Stomach (tissue), 9 donors: Measurements from ENCODE around the gene TBC1D1. TPM values are rescaled to one million over a fixed set of nuclear protein-coding genes. Genes with fewer than 3 reads are reported as not detected.

Source experiments
- DNase-seq, 2 donors: peaks; one replicate each; pipeline versions ENCODE4 v3.0.0 to v3.0.0-alpha.2; 2013 to 2019
- H3K27ac ChIP-seq, 5 donors: fragments of 200-600 bp in 4 of 5; sonication (generic) in 4 of 5; one replicate each; pipeline ENCODE4 v1.5.1; 2013 to 2019; ENCODE audit warnings: mild to moderate bottlenecking in 1 of 5, moderate library complexity in 1 of 5
- H3K27me3 ChIP-seq, 3 donors: fragments of 200-600 bp; sonication (generic); one replicate each; pipeline ENCODE4 v1.5.1; 2017 to 2019; ENCODE audit warnings: mixed run types in 1 of 3
- H3K36me3 ChIP-seq, 4 donors: fragments of 200-600 bp; sonication (generic); 1 replicate in 3 of 4; 2 replicates in 1 of 4; pipeline ENCODE4 v1.5.1; 2016 to 2019
- H3K4me1 ChIP-seq, 4 donors: fragments of 200-600 bp; sonication (generic); one replicate each; pipeline ENCODE4 v1.5.1; 2016 to 2019
- H3K4me3 ChIP-seq, 4 donors: fragments of 200-600 bp; sonication (generic) in 3 of 4; one replicate each; pipeline ENCODE4 v1.5.1; 2016 to 2019; ENCODE audit warnings: mild to moderate bottlenecking in 1 of 4
- H3K9me3 ChIP-seq, 4 donors: fragments of 200-600 bp; sonication (generic); one replicate each; pipeline ENCODE4 v1.5.1; 2016 to 2019
- EP300 ChIP-seq: sonication (generic); formaldehyde crosslinking; IDR thresholded peaks from one replicate; pipeline ENCODE4 v1.6.1; 2017; ENCODE audit warnings: antibody characterized with exemption
- POLR2A ChIP-seq, 4 donors: fragments of 450-650 bp; IDR thresholded peaks; one replicate each; pipeline ENCODE4 v1.6.1; 2016; ENCODE audit warnings: antibody characterized with exemption in 4 of 4, control low read depth in 2 of 4, mild to moderate bottlenecking in 1 of 4, moderate library complexity in 1 of 4
- POLR2AphosphoS5 ChIP-seq, 3 donors: sonication (generic); formaldehyde crosslinking; IDR thresholded peaks; one replicate each; pipeline ENCODE4 v1.6.1; 2016; ENCODE audit warnings: antibody characterized with exemption in 3 of 3
- WGBS, 5 donors: extraction: QIAGEN DNeasy Blood & Tissue Kit in 3 of 5; methylation state at CpG; one replicate each; pipeline versions ENCODE4 v1.1.5 to v1.1.7; 2013 to 2018; 5-methylcytosine and 5-hydroxymethylcytosine counted together
- intact Hi-C: fragments of 100-400 bp; cut with DNase I; formaldehyde crosslinking; loops from one replicate; pipeline ENCODE4 v1.15.1; 2023; ENCODE audit warnings: low total_unique reads
- polyA plus RNA-seq, 3 donors: library from polyadenylated mRNA; stranded (reverse); fragments of 200-250 nt; gene quantifications; one replicate each; pipeline ENCODE4 v1.2.3, GENCODE V29; 2013
- total RNA-seq, 5 donors: library from RNA; depleted of rRNA; stranded (reverse); fragments of >200 nt; gene quantifications; one replicate each; pipeline versions ENCODE4 v1.1.0 to v1.2.3, GENCODE V29; 2014 to 2016
- TF ChIP-seq, protein P1 (sequence below), 7 experiments: fragments of 450-650 bp in 4 of 7; fragments of 200-600 bp in 3 of 7; sonication (generic) in 3 of 7; IDR thresholded peaks; one replicate each; pipeline ENCODE4 v1.5.1; 2016 to 2019; ENCODE audit warnings: antibody characterized with exemption in 7 of 7, control low read depth in 2 of 7, mild to moderate bottlenecking in 1 of 7
- donor health status: healthy with polysubstance abuse.
- donor health status: Bipolar disorder and iron deficiency.
- donor health status: healthy.

The TBC1D1 gene
- total and polyA plus RNA-seq, 8 donors, result 18.8 to 165 (median 49.5) TPM

DNA sequence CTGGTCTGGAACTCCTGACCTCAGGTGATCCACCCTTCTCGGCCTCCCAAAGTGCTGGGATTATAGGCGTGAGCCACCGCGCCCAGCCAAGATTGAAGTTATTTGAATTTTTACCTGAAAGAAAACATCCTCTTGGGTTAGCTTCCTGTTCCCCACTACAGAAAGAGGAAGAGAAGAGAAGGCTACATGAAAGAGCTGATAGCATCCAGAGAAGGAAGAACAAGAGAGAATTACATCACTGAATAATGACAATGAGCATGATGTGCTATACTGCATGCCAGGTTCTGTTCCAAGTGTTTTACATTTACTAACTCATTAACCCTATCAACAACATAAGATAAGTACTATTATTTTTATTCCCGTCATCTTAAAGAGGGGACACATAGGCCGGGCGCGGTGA is 11.5 kb upstream of the TBC1D1 start:
- TF ChIP-seq POLR2A (IDR thresholded peaks at IDR 0.05), result no peak
- no peak for TF ChIP-seq POLR2AphosphoS5 (IDR thresholded peaks at IDR 0.05)
- TF ChIP-seq, protein P1, sequence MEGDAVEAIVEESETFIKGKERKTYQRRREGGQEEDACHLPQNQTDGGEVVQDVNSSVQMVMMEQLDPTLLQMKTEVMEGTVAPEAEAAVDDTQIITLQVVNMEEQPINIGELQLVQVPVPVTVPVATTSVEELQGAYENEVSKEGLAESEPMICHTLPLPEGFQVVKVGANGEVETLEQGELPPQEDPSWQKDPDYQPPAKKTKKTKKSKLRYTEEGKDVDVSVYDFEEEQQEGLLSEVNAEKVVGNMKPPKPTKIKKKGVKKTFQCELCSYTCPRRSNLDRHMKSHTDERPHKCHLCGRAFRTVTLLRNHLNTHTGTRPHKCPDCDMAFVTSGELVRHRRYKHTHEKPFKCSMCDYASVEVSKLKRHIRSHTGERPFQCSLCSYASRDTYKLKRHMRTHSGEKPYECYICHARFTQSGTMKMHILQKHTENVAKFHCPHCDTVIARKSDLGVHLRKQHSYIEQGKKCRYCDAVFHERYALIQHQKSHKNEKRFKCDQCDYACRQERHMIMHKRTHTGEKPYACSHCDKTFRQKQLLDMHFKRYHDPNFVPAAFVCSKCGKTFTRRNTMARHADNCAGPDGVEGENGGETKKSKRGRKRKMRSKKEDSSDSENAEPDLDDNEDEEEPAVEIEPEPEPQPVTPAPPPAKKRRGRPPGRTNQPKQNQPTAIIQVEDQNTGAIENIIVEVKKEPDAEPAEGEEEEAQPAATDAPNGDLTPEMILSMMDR (IDR thresholded peaks at IDR 0.05), result no peak
- TF ChIP-seq EP300, result no peak
- H3K27ac ChIP-seq, result peak overlapping the region in 1 of 5 donors; percentile 77
- H3K4me1 ChIP-seq, result peaks cover 0 to 25% (median 11%) of the 10 kb centered on the region in 4 donors
- peaks cover 0 to 14% (median 0%) of the 10 kb centered on the region in 3 donors for H3K27me3 ChIP-seq
- H3K36me3 ChIP-seq, result no peaks in the 10 kb centered on the region
- no peak for DNase-seq
- no peak overlapping the region for H3K4me3 ChIP-seq
- no peaks in the 10 kb centered on the region for H3K9me3 ChIP-seq
- intact Hi-C loops, result no loop called here
- WGBS, 5 donors, result 82 to 89% (median 84%) methylated on average over 8 of the region's 8 CpGs

DNA sequence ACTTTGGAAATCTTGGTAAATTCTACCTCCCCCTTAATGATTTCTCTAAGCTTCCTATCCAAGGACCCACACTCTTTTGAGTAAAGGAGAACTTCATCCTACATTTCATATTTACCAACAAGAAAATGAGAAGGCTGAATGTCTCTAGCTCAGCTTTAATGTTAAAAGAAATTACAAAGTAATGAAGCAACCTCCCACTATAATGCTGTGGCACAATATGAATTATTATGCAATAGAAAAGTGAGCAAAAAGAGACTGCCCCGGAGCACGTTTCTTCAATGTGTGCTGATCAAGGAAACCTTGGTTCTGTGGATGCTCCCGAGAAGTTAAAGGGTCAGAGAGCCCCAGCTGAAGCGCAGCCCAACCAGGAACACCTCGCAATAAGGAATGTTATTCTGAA is 9.1 kb upstream of the TBC1D1 start:
- Histone ChIP-seq H3K27me3 (peaks cover 0 to 22% (median 0%) of the 10 kb centered on the region in 3 donors), H3K27ac (peak overlapping the region in 1 of 5 donors; percentile 55), H3K36me3 (no peaks in the 10 kb centered on the region), H3K9me3 (no peaks in the 10 kb centered on the region), H3K4me1 (peaks cover 0 to 42% (median 20%) of the 10 kb centered on the region in 4 donors), H3K4me3 (no peak overlapping the region)
- no peak for DNase-seq
- intact Hi-C loops, result loop anchor here (10.0 kb wide), 1 partner anchor 57 kb away; the partner anchor contains the start of gene PGM2
- no peak for TF ChIP-seq POLR2AphosphoS5 (IDR thresholded peaks at IDR 0.05)
- TF ChIP-seq POLR2A (IDR thresholded peaks at IDR 0.05), result no peak
- TF ChIP-seq, protein P1 (IDR thresholded peaks at IDR 0.05), result no peak
- TF ChIP-seq EP300, result no peak
- WGBS, 5 donors, result 69 to 88% (median 80%) methylated on average over 5 of the region's 5 CpGs

DNA sequence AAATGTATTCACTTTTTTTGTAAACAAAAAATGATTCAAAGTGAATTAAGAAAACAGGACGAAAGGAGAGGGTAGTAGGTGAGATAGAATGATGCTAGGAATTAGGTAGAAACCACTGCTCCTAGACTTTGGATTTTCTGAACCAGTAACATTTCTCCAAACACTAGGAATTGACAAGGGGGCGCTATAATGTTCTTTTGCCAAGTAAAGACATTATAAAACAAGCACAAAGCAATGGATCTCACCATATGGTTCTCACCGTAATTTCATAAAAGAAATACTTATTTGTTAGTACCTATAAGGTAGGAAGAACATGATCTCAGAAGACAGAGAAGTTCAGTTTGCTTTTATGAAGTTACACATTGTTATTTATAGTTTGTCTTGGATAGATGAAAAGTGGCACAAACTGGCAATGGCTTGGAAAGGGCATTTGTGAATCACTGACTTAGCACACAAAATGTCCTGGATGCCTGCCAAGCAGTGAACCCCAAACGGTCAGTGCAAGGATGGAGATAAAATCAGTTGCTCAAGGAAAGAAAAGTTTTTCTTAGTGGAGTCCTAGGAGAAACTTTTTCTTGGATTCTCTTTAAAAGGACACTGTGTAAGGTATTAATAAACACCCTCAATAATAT is 8.1 kb upstream of the TBC1D1 start:
- intact Hi-C loops, result loop anchor here (10.0 kb wide), 1 partner anchor 58 kb away; the partner anchor contains the start of gene PGM2
- 40 to 48% (median 46%) methylated on average over 4 of the region's 4 CpGs for WGBS, 5 donors
- H3K36me3 ChIP-seq, result no peaks in the 10 kb centered on the region
- DNase-seq, result no peak
- no peaks in the 10 kb centered on the region for H3K9me3 ChIP-seq
- peaks cover 0 to 32% (median 0%) of the 10 kb centered on the region in 3 donors for H3K27me3 ChIP-seq
- H3K27ac ChIP-seq, result peak overlapping the region in 1 of 5 donors; percentile 55
- no peak overlapping the region for H3K4me3 ChIP-seq
- peaks cover 0 to 41% (median 21%) of the 10 kb centered on the region in 4 donors for H3K4me1 ChIP-seq
- no peak for TF ChIP-seq POLR2AphosphoS5 (IDR thresholded peaks at IDR 0.05)
- no peak for TF ChIP-seq POLR2A (IDR thresholded peaks at IDR 0.05)
- TF ChIP-seq, protein P1 (IDR thresholded peaks at IDR 0.05), result no peak
- no peak for TF ChIP-seq EP300

DNA sequence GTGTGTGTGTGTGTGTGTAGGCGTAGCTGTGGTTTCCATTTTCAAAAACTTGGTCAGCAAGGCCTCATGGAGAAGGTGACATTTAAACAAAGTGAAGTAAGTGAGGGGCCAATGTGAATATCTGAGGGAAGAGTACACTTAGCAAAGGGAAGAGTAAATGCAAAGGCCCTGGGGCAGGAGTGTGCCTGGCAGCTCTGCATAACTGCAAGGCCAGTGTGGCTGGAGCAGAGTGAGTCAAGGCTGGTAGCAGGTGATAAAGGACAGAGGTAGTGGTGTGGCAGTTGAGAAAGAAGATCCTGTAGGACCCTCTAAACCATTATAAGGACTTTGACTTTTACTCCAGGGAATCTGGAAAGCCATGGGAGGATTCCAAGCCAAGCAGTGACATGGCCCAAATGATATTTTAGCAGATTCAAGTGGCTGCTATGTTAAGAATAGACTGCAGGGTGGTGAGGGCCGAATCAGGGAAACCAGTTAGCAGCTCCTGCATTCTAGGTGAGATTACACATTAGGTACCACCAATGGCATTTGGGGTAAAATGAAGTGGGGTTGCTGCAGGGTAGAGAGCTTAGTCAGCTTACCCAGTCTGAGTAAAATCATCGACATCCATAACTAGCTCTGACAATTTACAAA is 5.9 kb upstream of the TBC1D1 start:
- no peak overlapping the region for H3K4me3 ChIP-seq
- intact Hi-C loops, result loop anchor here (5.0 to 10.0 kb wide), 2 partner anchors 60 to 92 kb away; partner anchors contain the start of gene PGM2
- peak overlapping the region in 4 of 5 donors; percentile 33 to 97 (median 68) for H3K27ac ChIP-seq
- 52 to 75% (median 59%) methylated on average over 3 of the region's 3 CpGs for WGBS, 5 donors
- TF ChIP-seq POLR2AphosphoS5 (IDR thresholded peaks at IDR 0.05) (no peak), EP300 (no peak), POLR2A (IDR thresholded peaks at IDR 0.05) (no peak)
- TF ChIP-seq, protein P1 (IDR thresholded peaks at IDR 0.05), result no peak
- H3K4me1 ChIP-seq, result peaks cover 1 to 27% (median 17%) of the 10 kb centered on the region in 4 donors
- no peak for DNase-seq
- H3K36me3 ChIP-seq, result no peaks in the 10 kb centered on the region
- H3K9me3 ChIP-seq, result no peaks in the 10 kb centered on the region
- H3K27me3 ChIP-seq, result peaks cover 0 to 49% (median 3%) of the 10 kb centered on the region in 3 donors
